Prostate gland (tissue), 2 donors: ENCODE results near the gene ERCC6.

Experiments
- CTCF ChIP-seq, 4 experiments: fragments of 200-600 bp in 2 of 4; fragments of 450-650 bp in 2 of 4; sonication (generic) in 2 of 4; IDR thresholded peaks; 1 replicate in 3 of 4; 2 replicates in 1 of 4; pipeline ENCODE4 v1.5.1; 2016 to 2019; ENCODE audit warnings: antibody characterized with exemption in 4 of 4, mild to moderate bottlenecking in 2 of 4, moderate library complexity in 2 of 4
- POLR2A ChIP-seq: fragments of 450-650 bp; IDR thresholded peaks from one replicate; pipeline ENCODE4 v1.6.1; 2016; ENCODE audit warnings: antibody characterized with exemption, mild to moderate bottlenecking
- POLR2AphosphoS5 ChIP-seq: sonication (generic); formaldehyde crosslinking; IDR thresholded peaks from one replicate; pipeline ENCODE4 v1.6.1; 2017; ENCODE audit warnings: antibody characterized with exemption

GRCh38 chr10:49528977-49529506, 9.9 kb downstream of the ERCC6 start:
- no peak for TF ChIP-seq POLR2A
- no peak for TF ChIP-seq CTCF (IDR thresholded peaks at IDR 0.05)
- no peak for TF ChIP-seq POLR2AphosphoS5
